Stimulated activated CD4-positive, alpha-beta T cell treated with anti-CD3 and anti-CD28 coated beads, Interleukin-2, amount 100 ng/mL, for 4 hours (primary cell): ENCODE data around the gene BCL11B.

ENCODE experiments used
- DNase-seq: peaks from one replicate; pipeline ENCODE4 v3.0.0-alpha.2; 2020; ENCODE audit warnings: low read depth

BCL11B gene

GRCh38 chr14:99224116-99224910, 47.7 kb downstream of the BCL11B start:
- no peak for DNase-seq

GRCh38 chr14:99221445-99221844, 50.6 kb downstream of the BCL11B start:
- DNase-seq: no peak

GRCh38 chr14:99217066-99217955, 54.7 kb downstream of the BCL11B start:
- no peak for DNase-seq

- DNase-seq: no peak
Observed at GRCh38 chr14:99216191-99216590, 55.8 kb downstream of the BCL11B start.

GRCh38 chr14:99215277-99215676, 56.7 kb downstream of the BCL11B start:
- no peak for DNase-seq

GRCh38 chr14:99214701-99215100, 57.3 kb downstream of the BCL11B start:
- no peak for DNase-seq

- no peak for DNase-seq
Observed at GRCh38 chr14:99213527-99213971, 58.4 kb downstream of the BCL11B start.

- peak; percentile 49 for DNase-seq
Observed at GRCh38 chr14:99213101-99213500, 58.9 kb downstream of the BCL11B start.

GRCh38 chr14:99212646-99213045, 59.4 kb downstream of the BCL11B start:
- no peak for DNase-seq

- DNase-seq: no peak
Observed at GRCh38 chr14:99212199-99212598, 59.8 kb downstream of the BCL11B start.

- DNase-seq: no peak
Observed at GRCh38 chr14:99211410-99211809, 60.6 kb downstream of the BCL11B start.

GRCh38 chr14:99210333-99210732, 61.7 kb downstream of the BCL11B start:
- no peak for DNase-seq

- DNase-seq: no peak
Observed at GRCh38 chr14:99209409-99209808, 62.6 kb downstream of the BCL11B start.

GRCh38 chr14:99208318-99208717, 63.7 kb downstream of the BCL11B start:
- no peak for DNase-seq

- no peak for DNase-seq
Observed at GRCh38 chr14:99207456-99207855, 64.5 kb downstream of the BCL11B start.

GRCh38 chr14:99206090-99206489, 65.9 kb downstream of the BCL11B start:
- DNase-seq: no peak

- no peak for DNase-seq
Observed at GRCh38 chr14:99205086-99205688, 66.8 kb downstream of the BCL11B start.

- no peak for DNase-seq
Observed at GRCh38 chr14:99203801-99204200, 68.2 kb downstream of the BCL11B start.

- no peak for DNase-seq
Observed at GRCh38 chr14:99203080-99203479, 68.9 kb downstream of the BCL11B start.

GRCh38 chr14:99202516-99202915, 69.5 kb downstream of the BCL11B start:
- DNase-seq: no peak

- no peak for DNase-seq
Observed at GRCh38 chr14:99201351-99202073, 70.5 kb downstream of the BCL11B start.

- no peak for DNase-seq
Observed at GRCh38 chr14:99200654-99201005, 71.4 kb downstream of the BCL11B start.
